Activated naive CD4-positive, alpha-beta T cell treated with anti-CD3 and anti-CD28 coated beads, Interleukin-2, amount 50 U/mL, for 16 hours (primary cell): Measurements from ENCODE around the gene CACHD1.

ENCODE experiments used
- DNase-seq: peaks from one replicate; pipeline ENCODE4 v3.0.0-alpha.2; 2020

Gene CACHD1

DNA sequence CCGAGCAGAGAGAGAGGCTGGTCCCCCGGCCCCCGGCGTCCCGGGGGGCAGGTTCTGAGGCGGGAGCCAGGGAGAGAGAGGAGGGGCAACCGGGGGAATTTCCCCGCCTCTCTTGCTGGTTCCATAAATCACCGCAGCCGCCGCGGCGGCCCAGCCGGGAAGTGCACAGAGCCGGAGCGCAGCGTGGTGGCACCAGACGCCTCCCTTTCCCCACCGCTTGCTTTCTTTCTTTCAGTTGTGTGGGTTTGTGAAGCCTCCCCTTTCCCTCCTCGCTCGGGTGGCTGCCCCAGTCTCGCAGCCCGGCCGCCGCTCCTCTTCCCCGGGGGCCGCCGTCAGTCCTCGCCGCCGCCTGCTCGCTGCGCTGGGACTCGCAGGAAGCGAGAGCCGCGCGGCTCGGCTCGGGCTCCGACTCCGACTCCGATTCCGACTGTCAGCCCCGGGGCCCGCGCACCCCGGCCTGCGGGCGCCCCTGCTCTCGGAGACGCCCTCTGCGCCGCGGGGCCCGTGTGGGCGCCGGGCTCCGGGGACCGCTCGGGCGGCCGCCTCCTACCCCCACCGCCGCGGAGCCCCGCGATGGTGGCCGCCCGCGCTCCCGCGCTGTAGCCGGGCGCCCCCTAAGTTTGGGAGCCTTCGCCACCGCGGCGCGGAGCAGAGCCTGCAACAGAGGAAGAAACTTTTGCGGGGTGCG is at the start of gene CACHD1:
CACHD1 (plus strand) TSS at position 153 of the 688 bp plus-strand sequence. CDS start 616 bp downstream, outside the sequence.
- peak; percentile 76 for DNase-seq

DNA sequence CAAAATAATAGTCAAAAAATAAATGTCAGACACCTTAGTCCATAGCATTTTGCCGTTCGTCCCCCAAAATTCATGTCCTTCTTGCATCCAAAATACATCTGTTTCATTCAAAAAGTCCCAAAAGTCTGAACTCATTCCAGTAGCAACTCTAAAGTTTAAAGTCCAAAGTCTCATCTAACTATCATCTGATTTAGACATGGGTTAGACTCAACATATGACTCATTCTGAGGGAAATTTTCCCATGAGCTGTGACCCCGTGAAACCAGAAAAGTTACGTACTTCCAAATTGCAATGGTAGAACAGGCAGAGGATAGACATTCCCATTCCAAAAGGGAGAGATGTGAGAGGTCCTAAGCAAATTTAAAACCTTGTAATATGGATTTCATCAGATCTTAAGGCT is 48.6 kb upstream of the CACHD1 start:
- no peak for DNase-seq

DNA sequence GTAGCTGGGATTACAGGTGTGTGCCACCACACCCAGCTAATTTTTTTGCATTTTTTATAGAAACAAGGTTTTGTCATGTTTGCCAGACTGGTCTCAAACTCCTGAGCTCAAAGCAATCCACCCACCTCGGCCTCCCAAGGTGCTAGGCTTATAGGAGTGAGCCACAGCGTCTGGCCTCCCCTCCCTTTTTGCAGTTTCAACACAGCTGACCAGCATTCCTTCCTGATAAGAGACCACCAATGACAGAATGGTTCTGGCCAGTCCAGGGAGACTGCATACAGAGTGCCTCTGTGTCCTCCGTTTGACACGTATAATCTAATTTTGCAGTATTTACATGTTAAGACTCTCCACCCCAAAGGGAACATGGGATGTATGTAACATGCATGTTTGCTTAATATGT is 46.4 kb upstream of the CACHD1 start:
- no peak for DNase-seq

DNA sequence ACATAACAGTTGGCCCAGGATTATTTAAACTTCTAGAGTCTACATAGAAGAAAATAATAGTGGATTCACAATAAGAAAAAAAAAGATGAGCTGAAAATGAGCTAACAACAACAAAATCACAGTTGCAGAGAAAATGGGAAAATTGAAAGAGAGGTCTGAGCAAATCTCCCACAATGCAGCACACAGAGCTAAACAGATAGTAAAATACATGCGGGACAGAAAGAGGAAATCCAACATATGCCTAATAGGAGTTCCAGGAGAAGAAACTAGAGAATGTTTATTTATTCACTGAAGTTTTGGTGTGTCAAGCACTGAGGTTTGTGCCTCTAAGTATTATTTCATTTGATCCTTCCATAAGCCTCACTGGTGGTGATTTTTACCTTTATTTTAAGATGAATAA is 45.5 kb upstream of the CACHD1 start:
- DNase-seq, result no peak

DNA sequence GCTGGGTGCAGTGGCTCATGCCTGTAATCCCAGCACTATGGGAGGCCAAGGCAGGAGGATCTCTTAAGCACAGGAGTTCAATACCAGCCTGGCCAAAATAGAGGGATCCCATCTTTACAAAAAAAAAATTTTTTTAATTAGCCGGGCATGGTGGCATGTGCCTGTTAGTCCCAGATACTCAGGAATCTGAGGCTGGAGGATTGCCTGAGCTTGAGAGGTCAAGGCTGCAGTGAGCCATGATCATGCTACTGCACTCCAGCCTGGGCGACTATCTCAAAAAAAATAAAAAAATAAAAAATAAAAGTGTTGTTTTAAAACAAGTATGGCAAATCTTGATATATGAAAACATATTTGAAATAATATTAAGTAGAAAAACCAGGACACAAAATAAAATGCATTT is 44.4 kb upstream of the CACHD1 start:
- no peak for DNase-seq

DNA sequence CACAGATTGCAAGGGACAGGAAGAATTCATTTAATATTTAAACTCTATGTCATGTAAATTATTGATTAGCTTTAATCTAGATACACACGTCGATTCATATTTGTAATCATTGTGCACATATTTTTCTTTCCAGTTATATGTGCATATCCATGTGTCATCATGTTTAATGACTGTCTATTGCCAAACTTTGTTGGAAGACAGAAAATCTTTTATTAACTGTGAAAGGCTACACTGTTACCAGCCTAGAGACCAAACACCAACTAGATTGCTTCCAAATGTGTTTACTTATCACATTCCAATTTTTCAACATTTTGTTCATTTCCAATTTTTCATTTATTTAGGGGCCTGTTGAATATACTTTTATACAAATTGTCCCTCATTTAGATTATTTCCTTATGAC is 43.2 kb upstream of the CACHD1 start:
- no peak for DNase-seq

DNA sequence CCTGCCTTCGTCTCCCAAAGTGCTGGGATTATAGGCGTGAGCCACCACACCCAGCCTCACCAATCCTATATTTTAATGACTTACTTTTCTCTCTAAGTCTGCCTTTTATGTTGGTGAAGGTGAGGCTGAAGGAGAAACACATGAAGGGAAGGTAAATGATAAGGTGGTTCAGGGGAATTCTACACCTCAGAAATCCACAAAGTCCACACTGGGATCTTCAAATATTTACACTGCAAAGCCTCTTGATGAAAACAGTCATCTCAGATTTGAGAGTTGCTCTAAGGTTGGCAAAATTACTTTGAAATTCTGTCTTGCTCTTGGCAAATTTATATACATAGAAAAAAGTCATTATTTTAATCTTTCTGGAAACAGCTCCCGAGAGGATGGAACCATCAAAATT is 42.0 kb upstream of the CACHD1 start:
- no peak for DNase-seq

DNA sequence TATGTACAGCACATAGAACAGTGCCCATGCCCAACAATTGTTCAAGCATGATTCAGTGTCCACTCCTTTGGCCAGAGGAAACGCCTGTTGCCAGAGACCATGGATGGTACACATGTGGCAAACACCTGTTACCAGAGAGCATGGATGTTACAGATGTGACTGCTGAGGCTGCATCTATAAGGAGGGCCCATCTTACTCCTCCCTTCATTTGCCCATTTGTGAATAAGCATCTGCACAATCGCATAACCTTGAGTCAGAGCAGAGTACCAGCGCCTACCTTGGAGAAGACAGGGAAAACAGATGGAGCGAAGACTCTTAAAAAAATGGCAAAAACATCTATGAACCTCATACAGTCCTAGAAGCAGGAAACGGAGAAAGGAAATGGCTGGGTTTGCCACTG is 36.6 kb upstream of the CACHD1 start:
- no peak for DNase-seq

DNA sequence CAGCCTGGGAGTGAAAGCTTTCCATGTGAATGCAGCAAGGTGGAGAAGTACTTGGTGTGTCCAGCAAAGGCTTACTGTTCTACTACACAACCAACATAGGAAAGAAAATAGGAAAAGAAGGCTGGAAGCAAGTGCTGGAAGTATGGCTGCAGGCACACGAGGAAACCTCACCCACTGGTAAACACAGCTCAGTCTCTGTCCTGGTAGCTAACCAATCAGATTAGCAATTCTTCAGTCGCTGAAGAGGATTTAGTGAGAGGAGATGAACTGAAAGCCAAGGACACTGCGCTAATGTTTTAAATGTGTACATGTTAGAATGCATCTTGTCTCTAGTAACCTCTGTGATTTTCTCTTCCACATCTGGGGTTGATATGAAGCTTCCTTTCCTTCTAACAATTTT is 36.2 kb upstream of the CACHD1 start:
- no peak for DNase-seq

DNA sequence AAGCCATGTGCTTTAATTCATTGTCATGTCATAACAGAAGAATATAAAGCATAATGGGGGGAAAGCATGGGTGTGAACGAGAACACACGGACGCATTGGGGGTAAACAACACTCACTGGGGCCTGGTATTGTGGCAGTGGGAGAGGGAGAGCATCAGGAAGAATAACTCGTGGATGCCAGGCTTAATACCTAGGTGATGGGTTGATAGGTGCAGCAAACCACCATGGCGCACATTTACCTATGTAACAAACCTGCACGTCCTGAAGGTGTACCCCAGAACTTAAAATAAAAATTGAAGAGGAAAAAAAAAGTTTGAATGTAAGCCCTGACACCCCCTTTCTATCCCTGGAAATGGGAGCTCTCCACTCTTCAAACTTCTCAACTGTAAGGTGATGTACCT is 34.9 kb upstream of the CACHD1 start:
- DNase-seq, result no peak

DNA sequence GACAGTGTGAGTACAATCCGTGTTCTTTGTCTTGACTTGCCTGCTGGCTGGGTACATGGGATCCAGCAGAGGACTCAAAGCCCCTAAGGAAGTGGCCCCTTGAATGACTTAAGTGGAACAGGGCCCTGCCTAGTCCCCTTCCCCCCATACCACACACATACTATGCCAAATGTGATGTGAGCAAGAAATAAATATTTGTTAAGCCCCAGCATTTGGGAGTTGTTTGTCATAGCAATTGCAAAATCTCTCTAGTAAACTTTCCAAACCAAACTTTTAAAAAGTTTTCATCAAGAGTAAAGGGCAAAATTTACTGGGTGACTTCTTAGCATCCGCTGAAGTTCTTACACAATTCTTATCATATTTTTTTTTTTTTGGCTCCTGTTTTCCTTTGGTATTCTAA is 32.5 kb upstream of the CACHD1 start:
- DNase-seq, result no peak

DNA sequence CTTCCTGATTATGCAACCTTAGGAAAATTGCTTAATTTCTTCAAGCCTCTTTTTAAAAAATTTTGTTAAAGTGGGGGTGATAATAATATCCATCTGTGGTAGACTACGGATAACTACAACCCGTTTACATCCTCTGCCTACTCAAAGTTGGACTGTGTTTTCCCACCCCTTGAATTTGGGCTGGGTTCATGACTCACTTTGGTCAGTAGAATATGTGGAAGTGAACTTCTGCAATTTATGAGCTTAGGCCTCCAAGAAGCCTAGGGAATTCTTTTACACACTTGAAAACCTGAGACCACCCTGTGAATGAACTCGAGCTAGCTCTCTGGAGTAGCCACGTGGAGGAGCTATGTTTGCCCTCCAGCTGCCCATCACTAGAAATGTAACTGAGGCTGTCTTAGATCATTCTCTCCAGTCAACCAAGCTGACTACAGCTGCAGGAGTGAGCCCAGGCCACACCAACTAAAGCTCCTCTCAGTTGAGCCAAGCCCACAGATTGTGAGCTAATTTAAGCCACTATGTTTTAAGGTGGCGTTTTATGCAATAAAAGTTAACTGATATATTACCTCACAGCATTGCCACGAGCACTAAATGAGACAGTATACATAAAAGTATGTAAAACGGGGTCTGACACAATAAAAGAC is 29.6 kb upstream of the CACHD1 start:
- no peak for DNase-seq

DNA sequence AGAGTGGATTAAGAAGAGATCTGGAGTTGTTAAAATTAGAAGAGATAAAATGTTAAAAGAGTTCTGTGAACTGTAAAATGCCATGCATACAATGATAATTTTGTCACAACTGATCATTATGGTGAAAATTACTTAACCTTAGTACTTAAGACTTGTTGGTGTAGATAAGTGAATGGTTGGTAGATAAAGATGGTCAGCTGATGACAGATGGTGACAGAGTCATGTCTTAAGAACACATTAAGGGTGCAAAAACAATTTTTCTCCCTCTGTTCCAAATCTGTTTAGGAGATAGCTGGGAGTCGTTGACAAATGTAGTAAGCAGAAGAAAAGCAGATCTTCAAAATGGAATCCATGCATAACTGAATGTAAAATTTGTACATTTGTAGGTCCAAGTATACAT is 18.5 kb upstream of the CACHD1 start:
- DNase-seq, result no peak

DNA sequence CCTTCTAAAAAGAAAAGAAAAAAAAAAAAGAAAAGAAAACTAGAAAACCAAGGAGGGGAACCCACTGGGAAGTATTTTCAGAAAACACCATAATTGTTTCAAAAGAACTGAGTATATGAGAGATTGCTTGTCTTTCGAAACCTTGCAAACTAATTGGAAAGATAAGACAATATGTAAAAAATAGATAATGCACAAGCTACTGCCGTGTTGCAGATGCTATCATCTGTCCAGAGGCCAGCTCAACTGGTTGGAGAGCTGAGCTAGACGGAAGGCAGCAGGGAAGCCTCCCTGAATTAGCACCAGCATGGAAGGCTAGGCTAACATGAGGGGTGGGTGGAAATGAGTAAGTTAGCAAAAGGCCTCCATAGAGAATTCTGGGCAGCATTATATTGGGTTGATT is 16.2 kb upstream of the CACHD1 start:
- no peak for DNase-seq

DNA sequence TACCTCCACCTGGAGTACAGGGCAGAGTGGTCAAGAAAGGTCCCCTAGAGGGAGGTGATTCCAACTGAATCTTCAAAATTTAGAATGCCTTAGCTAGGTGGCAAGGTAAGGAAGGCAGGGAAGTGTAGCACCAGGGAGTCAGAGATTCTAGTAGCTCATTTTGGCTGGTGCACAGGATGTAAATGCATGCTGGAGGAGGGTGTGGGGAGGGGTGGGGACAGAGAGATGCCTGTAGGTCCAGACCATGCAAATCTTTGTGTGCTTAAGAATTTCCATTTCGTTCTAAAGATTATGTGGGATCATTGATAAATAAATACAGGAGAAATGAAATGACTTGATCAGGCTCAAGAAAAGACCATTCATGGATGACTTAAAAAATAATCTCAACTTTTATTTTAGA is 11.0 kb upstream of the CACHD1 start:
- no peak for DNase-seq

DNA sequence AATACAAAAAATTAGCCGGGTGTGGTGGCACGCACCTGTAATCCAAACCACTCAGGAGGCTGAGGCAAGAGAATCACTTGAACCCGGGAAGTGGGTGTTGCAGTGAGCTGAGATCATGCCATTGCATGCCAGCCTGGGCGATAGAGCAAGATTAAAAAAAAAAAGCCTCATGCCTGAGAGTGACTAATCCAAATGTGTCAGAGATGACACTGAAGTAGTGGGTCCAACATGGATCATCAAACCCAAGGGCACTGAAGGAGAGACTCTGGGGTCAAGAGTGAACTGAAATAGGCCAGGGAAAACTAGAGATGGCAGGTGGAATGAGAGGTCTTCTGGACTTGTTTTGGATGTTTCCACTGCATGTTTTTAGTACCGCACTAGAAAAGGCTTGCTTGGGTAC is 10.2 kb upstream of the CACHD1 start:
- DNase-seq, result no peak

DNA sequence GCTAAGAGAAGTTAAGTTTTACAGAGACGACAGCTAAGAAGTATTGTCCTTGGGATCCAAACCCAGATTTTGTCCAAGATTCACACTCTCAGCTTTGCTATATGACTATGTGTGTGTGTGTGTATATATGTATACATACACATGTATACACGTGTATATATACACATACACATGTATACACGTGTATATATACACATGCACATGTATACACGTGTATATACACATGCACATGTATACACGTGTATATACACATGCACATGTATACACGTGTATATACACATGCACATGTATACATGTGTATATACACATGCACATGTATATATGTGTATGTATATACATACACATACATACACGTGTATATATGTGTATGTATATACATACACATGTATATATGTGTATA is 3.9 kb upstream of the CACHD1 start:
- DNase-seq, result no peak

DNA sequence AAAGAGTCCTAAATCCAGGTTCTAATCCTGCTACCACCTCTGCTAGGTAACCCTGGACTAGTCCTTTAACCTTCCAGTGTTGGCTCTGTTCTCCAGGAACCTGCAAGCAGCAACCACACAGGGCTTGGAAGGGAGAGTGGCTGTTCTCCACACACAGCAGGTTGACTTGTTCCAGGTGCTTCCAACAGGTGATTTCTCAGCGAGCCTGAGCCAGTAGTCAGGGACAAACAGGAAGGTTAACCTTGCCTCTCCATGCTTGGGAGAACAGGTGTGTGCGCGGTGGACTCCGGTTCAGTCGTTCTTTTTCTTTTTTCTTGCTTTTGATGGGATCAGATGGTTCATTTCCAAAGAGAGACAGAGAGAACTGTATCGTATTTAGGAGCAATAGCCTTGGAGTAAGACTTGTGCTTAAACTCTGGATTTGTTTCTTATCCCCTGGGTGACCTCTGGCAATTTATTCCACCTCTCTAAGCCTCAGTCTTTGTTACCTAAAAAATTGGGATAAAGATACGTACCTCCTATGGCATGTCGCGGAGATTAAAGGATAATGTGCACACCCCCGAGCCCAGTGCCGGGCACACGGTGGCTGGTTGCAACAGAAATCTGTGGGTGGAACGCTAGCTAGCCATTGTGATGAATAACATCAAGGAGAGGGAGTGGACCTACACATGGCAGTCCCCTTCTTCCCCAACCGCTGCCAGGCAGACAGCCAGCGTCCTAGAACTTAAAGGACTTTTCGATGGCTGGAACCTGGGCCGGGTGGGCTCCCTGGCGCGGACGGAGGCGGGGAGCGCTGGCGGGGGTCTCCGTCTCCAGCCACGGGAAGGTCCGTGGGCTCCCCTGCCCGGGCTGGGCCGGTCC is 583 bp upstream of the CACHD1 start:
- no peak for DNase-seq

DNA sequence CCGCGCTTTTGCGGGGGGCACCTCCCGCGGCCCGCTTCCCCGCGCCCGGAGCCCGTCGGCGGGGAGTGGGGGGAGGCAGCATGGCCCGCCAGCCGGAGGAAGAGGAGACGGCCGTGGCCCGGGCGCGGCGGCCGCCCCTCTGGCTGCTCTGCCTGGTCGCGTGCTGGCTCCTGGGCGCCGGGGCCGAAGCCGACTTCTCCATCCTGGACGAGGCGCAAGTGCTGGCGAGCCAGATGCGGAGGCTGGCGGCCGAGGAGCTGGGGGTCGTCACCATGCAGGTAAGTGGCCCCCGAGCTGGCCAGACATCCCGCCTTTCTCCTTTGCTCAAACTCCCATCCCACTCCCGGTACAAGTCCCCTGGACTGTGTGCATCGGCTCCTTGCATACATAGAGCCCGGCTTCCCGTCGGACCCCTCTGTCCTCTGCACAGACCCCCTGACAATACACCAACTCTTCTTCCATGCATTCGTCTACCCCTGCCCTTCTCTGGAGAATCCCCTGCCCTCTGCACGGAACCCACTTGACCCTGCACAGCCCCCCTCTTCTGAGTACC is 812 bp downstream of the CACHD1 start:
- no peak for DNase-seq

DNA sequence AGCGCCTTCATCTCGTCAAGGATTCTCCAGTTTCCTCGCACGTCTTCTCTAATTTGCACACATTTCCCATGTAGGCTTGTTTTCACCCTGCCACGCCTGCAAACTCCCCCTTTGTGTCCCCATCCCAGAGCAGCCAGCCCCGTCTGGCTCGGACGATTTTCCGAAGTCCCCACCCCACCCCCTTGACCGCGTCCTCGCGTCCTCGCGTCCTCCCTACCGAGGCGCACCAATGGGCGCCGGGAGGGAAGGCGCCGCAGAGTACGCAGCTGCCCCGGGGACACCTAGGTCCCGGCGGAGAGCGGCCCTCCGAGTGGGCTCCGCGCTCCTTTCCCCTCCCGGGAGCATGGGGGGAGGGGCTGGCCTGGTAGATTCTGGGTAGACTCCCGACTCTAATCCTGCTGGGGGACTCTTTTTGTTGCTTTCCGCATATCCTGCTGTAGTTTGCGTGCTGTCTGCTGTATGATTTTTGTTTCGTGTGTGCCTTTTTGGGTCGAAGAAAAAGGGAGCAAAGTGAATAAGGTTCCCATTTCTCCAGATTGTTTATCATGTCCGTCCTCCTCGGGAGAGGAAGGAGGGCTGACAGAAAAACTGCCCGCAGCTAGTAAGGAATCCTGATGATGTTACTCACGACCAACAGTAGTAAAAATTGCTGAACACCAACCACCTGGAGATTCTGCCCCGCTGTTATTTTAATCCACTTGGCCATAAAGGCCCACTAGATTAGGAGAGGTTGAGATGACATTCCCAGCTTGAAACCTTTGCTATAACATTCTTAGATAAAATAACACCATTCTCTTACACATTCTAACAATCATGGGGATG is 1.5 kb downstream of the CACHD1 start:
- peak; percentile 15 for DNase-seq

DNA sequence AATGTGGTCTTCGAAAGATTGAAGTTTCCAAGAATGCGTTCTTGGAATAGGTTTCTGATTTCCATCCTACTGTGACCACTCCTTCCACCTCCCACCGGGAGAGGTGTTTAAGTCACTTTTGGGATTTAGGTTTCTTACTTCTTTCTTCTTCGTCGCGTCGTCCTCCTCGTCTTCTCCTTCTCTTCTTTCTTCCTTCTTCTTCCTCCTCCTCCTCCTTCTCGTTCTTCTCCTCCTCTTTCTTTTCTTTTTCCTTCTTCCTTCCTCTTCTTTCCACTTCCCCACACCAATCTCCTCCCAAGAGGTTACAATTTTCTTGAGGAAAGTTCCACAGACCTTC is 2.1 kb downstream of the CACHD1 start:
- DNase-seq, result no peak

DNA sequence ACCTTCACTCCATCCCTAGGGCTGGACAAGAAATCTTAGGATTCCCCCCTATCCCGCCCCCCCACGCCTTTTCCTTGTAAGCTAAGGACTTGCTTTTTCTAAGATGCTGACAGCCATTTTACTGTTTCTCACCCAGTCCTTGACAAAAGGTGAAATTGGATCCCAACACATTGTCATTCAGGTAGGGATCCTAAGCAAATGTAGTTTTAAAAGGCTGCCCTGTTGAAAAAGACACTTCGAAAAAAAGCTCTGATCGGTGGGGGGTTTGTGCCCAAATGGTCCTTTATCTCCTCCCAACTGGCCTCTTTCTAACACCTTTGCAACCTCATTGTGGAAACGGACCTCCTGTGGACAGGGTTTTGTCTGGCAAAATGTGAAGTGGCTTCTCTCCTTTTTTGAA is 2.9 kb downstream of the CACHD1 start:
- no peak for DNase-seq

DNA sequence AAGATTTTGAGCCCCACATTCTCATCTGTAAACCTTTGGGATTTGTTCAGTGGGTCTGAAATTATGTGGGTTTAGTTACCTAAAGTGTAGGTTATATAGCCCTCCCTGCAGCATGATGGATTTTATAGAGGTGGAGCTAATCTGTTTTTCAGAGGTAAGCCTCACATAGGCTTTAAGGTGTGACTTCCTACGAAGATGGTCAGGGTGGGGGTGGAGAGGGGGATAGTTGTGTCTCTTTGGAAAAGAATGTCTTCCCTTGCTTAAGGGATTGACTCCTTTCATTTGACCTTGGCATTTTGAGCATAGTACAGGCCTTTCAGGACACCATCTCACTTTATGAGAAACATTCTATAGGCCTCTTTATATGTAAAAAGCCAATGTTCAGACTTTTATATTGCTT is 3.4 kb downstream of the CACHD1 start:
- DNase-seq, result no peak
